C1 segment of cervical spinal cord (tissue), 14 donors: Measurements from ENCODE around the gene TUBB1.
A peak's percentile ranks its signal among the peaks of the same experiment; 100 is the strongest.
"Not testable (repeated sequence)": the region's sequence is repeated elsewhere in the genome, so short reads cannot be mapped to it uniquely, and the experiment has no call there.

ENCODE experiments used
- DNase-seq, 14 donors: peaks; one replicate each; lab custom pipeline; 2025; lab: John Stamatoyannopoulos, UW

Gene TUBB1

DNA sequence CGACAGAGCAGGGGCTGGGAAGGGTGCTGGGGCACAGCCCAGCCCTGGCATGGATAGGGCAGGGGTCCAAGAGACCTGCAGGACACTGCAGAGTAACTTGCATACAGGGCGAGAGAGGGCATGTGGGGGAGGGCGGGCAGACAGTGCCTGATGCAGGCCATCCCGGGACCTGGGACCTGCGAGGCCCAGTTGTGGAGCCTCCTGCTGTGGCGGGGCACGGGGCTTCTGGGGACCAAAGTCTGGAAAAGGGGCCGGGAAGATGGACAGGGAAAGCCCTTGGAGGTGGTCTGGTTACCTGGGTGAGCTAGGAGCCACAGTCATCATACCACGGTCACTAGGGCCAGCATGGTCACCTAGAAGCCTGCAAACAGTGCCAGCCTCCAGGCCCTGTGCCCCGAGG lies 412 bp upstream of the TUBB1 start:
- DNase-seq, result no peak

DNA sequence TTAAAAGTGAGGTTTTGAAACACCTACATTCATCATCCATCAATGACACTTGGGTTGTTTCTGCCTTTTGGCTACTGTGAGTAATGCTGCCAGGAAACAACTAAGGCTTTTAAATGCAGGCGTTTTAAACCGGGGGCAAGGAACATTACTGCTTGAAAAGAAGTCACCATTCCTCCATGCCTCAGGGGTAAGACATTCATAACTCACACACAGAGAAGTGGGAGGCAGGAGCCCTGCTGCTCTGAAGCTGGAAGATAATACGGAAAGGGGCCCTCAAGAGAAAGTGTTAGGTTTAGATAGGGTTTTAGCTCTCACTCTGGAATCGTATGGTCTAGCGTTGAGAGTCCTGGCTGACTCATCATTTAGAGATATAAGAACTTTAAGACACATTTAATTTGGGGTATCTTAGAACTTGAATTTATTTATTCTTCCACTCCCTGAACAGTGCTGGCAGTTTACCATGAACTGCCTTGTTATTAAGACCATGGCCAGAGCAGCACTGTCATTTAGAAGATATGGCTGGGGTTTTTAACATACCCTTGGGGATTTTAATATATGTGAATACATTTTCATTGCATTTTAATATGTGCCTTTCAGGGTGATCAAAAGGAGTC lies 1.8 kb downstream of the TUBB1 start:
- no peak for DNase-seq

DNA sequence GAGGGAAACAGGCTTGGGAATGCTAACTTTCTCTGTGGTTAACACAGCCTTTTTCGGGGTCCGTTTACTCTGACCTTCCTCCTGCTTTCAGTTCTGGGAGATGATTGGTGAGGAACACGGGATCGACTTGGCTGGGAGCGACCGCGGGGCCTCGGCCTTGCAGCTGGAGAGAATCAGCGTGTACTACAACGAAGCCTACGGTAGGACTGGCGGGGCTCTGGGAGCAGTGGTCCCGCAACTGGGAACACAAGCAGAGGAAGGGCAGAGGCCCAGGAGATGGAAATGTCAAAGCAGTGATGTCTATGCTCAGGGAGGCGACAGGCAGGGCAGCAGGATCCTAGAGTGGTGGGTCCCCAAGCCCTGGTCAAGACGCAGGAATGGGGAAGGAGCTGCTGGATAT lies 3.5 kb downstream of the TUBB1 start:
- DNase-seq, result no peak

DNA sequence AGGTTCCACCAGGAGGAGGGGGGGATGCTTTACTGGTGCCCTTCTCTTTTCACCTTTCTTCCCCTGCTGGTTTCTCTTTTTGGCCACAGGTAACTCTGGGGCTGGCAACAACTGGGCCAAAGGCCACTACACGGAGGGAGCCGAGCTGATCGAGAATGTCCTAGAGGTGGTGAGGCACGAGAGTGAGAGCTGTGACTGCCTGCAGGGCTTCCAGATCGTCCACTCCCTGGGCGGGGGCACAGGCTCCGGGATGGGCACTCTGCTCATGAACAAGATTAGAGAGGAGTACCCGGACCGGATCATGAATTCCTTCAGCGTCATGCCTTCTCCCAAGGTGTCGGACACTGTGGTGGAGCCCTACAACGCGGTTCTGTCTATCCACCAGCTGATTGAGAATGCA lies 4.4 kb downstream of the TUBB1 start:
- no peak for DNase-seq

DNA sequence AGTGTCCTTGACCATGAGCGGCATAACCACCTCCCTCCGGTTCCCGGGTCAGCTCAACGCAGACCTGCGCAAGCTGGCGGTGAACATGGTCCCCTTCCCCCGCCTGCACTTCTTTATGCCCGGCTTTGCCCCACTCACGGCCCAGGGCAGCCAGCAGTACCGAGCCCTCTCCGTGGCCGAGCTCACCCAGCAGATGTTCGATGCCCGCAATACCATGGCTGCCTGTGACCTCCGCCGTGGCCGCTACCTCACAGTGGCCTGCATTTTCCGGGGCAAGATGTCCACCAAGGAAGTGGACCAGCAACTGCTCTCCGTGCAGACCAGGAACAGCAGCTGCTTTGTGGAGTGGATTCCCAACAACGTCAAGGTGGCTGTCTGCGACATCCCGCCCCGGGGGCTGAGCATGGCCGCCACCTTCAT lies 4.9 kb downstream of the TUBB1 start:
- DNase-seq, result no peak

DNA sequence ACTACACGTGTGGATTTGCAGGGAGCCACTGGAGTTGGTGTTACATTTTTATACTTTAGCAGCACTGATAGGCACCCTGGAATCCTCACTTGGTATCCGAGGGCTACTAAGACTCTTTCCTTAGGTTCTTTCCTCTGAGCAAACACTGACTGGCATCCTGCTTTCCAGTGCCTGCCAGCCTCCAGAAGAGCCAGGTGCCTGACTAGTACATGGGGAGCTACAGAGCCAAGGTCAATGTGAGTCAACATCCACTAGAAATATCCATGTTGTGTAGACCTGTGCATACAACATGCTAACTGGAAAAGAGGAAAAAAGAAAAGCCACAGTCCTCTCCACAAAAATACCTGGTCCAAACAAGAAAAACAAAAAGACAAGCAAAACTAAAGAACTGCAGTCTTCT lies 5.9 kb downstream of the TUBB1 start:
- DNase-seq, result no peak

DNA sequence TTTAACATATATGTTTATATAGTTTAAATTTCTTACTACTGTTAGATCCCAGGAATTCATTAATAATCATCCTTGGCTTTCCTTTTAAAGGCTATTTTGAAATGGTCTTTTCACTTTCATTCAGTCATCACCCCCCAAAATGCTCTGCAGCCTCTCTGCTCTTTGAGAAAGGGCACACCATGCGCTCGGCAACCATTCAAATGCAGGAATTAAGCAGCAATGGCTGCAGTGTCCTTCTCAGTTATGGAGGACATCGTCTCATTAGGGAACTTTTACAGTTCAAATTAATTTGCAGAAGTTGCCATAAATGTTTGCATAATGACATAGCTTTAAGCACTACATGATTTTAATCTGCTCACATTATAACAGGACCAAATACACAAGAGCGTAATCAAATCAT lies 6.3 kb downstream of the TUBB1 start:
- no peak for DNase-seq

DNA sequence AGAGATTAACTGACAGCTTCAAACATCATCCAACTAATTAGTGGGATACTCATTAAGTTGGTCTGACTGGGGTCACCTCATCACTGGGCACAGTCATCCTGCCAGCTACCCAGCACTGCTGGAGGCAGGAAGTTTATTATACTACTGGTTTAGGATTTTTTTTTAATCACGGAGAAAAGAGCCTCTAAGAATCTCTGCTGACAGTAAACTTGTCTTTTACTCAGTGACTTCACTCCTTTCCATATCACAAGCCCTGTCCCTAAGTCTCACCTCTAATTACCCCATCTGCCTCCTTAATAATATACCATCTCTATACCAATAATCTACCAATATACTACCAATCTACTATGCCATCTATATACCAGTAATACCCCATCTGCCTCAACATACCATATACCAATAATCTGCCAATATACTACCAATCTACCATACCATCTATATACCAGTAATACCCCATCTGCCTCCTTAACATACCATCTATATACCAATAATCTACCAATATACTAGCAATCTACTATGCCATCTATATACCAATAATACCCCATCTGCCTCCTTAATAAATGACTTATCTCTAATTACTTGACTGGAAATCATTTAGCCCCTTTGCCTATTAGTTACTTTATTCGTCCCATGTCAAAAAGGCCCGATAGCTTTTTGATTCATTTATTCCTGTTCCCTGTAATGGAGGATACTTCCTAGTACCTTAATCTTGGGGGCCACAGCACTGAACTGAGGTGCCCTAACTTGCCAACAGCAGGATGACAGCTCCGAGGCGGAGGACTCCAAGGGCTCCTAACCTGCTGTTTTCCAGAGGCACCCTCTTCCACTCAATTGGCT lies 7.9 kb downstream of the TUBB1 start:
- DNase-seq, result no peak

DNA sequence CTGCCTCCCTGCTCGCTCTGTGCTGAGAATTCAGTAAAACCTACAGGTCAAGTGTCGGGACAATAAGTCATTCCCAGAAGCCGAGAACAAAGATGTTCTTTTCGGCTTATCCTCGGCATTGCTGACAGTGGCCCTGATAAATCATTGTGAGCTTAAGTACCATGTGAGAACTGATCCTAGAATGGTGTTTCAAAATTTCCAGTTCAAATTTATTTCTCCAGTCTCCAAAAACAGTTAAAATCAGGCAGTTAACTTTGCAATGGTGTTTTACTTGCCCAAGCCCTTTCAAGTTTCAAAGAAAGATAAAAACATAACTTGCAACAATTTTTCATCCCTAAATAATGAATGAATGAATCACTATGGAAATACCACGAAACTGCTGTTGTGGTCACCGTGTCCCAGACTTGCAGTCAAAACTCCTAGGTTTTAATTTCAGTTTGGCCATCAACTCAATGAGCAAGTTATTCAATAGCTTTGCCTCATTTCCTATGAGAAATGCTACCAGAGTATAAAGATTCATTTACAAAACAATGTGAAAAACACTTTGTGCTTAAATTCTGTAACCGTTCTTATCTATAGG lies 8.6 kb downstream of the TUBB1 start:
- DNase-seq, result no peak

DNA sequence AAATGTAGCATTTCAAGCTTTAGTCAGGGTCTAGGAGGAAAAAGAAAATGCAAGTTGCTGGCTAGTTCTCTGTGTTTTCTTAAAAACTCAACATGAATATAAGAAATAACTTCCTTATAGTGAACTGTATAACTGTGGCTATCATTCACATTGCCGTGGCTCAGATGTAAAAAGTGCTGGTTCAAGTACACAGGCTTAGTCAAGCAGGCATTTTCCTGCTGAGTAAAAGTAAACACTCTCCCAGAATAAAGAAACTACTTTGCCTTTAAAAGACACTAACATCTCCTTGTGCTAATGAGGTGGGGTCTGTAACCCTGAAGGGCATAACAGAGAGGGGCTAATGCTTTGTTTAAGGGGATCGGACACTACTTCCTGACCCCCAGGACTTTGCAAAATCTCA lies 9.6 kb downstream of the TUBB1 start:
- no peak for DNase-seq

DNA sequence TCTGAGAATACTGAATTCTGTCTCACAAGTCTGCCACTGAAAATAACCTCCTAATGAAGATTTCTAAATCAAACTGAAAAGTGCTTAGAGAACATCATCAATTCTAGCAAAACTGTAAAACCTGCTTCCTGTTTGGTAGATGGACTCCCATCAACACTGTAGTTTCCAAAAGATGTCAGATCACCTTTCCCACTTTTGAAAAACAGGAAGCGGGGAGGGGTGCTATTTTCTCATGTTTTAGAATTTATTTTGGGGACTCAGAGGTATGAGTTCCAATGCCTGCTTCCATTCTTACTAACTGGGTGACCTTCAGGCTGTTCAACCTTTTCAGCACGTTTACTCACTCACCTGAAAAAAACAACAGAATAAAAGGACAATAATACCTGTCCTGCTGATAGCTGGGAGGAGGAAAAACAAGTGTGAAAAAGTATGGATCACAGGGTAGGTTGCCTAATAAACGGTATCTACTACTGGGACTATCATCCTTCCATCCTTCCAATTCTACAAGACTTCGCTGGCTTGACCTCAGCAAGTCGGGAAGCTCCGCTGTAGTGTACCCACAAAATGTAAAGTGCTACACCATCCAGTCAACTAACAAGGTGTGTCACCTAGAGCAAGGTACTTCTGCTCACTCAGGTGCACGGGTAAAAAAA lies 11.8 kb downstream of the TUBB1 start:
- no peak for DNase-seq

DNA sequence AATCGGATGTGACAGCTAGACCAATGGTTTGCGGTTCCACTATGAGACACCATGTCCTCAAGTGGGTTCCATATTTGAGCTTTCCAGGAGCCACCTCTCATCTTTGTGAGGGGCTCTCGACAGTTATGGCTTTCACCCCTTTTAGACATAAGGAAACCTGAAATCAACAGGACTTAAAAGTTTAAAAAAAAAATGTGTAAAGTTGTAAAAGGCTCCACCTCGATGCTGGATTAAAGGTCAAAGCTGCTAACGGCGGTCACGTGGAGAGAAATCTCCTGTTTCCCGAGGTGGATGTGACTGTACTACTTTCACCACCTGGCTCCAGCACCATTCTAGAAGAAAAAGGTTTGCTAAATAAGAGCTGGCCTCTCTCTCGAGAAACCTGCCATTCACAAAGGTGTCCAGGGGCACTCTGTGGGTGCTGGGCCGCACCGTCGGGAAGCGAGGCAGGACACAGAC lies 12.4 kb downstream of the TUBB1 start:
- DNase-seq, result no peak

DNA sequence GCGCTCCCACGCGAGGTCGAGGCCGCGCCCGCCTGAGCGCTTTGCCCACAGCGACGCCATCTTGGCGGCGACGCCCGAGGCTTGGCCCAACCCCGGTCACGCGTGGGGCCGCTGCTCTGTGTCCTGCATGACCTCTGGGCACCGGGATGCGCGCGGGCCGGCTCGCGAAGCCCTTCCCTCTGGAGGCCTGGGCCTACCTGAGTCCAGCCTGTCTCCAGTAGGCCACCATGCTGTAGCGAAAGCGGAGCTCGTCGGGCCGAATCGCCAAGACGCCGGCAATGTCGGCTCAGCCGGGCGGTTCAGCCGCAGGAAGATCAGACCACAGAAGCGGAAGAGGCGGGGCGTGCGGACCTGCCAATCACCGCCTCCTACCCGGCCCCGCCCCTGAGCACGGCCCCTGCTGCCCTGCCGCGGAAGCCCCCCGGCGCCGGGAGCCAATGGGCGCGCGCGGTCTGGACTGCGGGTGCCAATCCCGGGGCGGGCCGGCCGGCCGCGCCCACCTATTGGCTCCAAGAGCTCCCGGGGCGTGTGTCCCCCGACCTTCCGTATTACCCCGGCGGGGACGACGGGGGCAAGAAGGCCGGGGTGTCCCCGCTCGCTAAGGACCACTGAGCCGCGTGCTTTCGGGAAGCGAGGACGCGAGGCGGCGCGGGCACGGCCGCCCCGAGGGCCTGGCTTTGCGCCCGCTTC lies 12.9 kb downstream of the TUBB1 start, which contains the start of gene ATP5F1E:
TSS of gene ATP5F1E (minus strand) at position 313 of the 690 bp plus-strand sequence. CDS start at position 229, 84 bp downstream.
- peak; percentile 45 to 99 (median 92) for DNase-seq

DNA sequence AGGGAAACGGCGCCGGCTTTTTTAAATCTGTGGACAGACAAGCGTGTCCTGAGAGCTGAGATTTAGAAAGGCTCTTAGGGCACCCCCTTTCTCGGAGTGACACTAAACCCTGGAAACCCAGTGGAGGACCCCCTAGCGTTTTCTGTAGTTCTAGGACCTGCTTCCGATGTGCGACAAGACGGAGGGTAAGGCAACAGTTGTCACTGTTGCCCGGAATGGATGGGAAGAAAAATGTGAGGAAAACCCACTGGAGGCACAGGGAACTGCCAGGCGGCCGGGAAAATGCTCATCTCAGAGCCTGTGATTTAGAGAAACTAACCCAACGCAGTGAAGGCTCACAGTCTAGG lies 13.5 kb downstream of the TUBB1 start:
- DNase-seq, result no peak

DNA sequence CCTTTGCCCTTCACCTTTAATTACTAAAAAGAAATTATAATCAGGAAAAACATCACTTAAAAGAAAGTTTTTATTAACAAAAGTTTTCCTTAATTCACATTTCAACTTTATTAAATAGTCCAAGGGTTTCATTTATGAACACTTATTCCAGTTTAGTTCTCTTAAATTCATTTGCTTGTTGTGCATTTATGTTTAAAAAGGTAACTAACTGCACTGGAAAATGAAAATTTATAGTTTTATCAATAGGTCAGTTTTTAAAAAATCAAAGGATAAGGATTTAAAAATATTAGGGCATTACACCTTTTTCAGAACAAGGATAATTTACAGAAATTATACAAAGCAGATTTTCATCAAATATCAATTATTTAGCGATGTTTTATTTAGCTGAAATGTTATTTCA lies 13.9 kb downstream of the TUBB1 start:
- DNase-seq, result no peak

DNA sequence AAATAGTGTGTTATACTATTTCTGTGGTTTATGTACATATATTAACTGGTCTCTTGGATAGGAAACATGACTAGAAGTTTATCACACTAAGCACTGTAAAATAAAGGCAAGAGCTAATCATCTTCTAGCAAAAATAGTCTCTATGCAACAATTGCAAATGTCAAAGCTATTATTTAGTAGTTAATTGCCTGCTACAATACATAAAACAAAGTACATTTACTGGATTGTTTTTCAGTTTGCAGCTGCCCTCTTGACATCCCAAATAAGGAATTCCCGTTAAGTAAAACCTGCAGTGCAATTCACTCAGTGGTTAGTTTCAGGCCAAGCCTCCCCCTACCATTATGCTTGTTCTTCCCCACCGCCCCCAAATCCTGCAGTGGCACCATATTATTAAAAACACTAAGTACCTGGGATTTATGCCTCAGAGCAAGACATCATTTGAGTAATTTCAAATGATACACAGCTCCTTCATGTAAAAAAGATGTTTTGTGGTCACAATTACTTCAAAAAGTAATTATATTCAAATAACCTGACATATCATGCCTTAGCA lies 14.5 kb downstream of the TUBB1 start:
- no peak for DNase-seq

DNA sequence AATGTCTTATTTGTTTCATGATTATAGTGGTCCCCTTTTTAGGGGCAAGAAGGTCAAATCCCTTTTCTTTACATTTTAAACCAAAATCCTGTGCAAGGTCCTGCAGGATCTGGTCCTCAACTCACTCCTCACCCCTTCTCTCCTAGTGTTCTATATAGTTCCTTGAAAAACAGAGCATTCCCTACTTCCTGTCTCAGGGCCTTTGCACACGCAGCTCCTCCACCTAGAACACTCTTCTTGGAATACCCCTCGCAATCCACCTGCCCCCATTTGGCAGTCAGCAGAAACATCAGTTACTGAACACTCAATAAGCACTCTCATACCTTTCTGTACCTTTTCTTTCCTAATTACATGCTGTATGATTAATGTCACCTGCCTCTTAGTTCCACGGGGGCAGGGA lies 16.2 kb downstream of the TUBB1 start:
- DNase-seq, result no peak

DNA sequence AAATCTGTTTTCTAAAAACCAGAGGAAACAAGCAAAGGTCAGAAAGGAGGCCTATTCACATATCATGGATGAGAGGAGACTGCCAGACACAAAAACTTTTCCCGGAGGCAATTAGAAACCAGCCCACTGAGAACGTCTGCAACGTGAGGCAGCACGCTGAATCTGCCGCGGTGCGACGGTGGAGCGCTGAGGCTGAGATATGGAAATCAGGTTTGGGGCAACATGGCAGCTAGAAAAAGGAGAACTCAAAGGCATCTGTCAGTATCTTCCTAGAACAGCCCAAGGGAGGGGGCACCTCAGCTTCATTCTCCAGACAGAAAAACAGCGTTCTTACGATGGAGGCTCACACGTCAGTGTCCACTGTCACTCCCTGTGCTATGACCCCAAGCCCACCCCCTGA lies 18.2 kb downstream of the TUBB1 start:
- DNase-seq, result no peak

DNA sequence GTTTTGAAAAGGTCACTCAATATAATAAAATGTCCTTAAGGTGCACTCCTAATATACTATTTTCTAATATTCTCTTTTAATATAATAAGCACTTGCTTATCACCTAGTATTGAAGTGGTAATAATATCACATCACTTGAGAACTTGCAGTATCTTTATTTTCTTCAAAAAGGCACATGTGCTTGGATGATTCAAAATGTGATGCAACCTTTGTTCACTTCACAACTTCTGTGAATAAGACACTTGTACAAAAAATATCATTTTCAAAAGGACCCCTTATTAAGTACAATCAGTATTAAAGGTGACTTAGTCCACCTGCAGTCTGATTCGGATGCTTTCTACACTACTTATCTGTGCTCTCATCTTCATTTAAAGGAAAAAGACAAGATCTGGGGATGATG lies 20.0 kb downstream of the TUBB1 start:
- DNase-seq, result no peak

DNA sequence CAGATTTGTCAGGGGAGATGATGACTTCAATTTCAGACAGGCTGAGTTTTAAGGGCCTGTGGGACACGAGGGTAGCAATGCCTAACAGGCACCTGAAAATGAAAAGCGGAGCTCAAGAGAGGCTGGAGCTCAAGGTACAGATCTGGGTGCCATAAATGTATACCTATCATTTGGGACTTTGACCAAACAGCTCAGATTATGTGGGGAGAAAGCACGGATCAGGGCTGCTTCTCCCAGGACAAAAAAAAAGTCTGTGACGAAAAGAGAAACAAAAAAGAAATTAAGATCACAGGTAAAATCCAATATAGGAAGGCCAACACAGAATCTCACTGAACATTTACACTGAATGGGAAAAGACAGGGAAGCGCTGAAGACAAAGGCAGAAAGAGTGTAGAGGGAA lies 21.4 kb downstream of the TUBB1 start:
- DNase-seq, result no peak

DNA sequence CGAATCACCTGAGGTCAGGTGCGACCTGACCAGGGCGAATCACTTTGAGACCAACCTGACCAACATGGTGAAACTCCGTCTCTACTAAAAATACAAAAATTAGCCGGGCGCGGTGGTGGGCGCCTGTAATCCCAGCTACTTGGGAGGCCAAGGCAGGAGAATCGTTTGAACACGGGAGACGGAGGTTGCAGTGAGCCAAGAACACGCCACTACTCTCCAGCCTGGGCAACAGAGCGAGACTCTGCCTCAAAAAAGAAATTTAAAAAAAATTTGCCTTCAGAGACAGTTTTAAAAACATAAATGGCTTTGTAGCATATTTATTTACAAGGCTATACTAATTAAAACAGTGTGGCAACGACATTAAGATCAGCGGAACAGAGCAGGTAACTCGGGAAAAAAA lies 22.3 kb downstream of the TUBB1 start:
- DNase-seq, result not testable (repeated sequence)
